K562 (cell line): ENCODE results near the gene CYTH4. TPM values are rescaled to one million over a fixed set of nuclear protein-coding genes. Genes with fewer than 3 reads are reported as not detected.

Experiments
- CBFB ChIP-seq: sonication (generic); formaldehyde crosslinking; IDR thresholded peaks from 2 replicates; pipeline ENCODE4 v1.4.0; 2020; ENCODE audit warnings: mild to moderate bottlenecking, missing genetic modification reagents
- CEBPG ChIP-seq, 3 experiments: fragments of 200-800 bp in 1 of 3; sonication (Bioruptor generic) in 1 of 3; sonication (generic) in 1 of 3; formaldehyde crosslinking in 1 of 3; IDR thresholded peaks in 2 of 3; conservative IDR thresholded peaks in 1 of 3; 2 replicates each; pipeline versions ENCODE4 v1.6.1 to v1.8.0; 2016 to 2022; ENCODE audit warnings: missing compliant biosample characterization in 2 of 3, missing genetic modification characterization in 2 of 3, mild to moderate bottlenecking in 1 of 3, missing genetic modification reagents in 1 of 3
- CHD7 ChIP-seq: fragments of 200-600 bp; sonication (generic); IDR thresholded peaks from one replicate; pipeline ENCODE4 v1.6.1; 2012; ENCODE audit warnings: mild to moderate bottlenecking, low read depth, low read length, inconsistent platforms
- HMG20B ChIP-seq: fragments of 250-450 bp; sonication (Bioruptor Pico); IDR thresholded peaks from 2 replicates; pipeline ENCODE4 v1.5.0; 2021; ENCODE audit warnings: mild to moderate bottlenecking
- MLLT1 ChIP-seq, 2 experiments: fragments of 450-650 bp; IDR thresholded peaks; 2 replicates each; pipeline ENCODE4 v1.6.1; 2016
- NCOA2 ChIP-seq, 2 experiments: fragments of 450-650 bp; IDR thresholded peaks; 2 replicates each; pipeline ENCODE4 v1.6.1; 2018; ENCODE audit warnings: mild to moderate bottlenecking in 2 of 2, moderate library complexity in 1 of 2; ENCODE audit not compliant: partially characterized antibody in 2 of 2
- PCBP2 ChIP-seq: fragments of 200-400 bp; formaldehyde crosslinking; IDR thresholded peaks from 2 replicates; pipeline ENCODE4 v1.6.1; 2018; ENCODE audit warnings: low read length, low read depth, mild to moderate bottlenecking, moderate library complexity; ENCODE audit not compliant: poor library complexity, severe bottlenecking
- SAFB2 ChIP-seq: fragments of 200-400 bp; formaldehyde crosslinking; IDR thresholded peaks from 2 replicates; pipeline ENCODE4 v1.6.1; 2018; ENCODE audit warnings: borderline replicate concordance, low read length, low read depth, moderate library complexity; ENCODE audit not compliant: severe bottlenecking
- SFPQ ChIP-seq: fragments of 200-400 bp; formaldehyde crosslinking; IDR thresholded peaks from 2 replicates; pipeline ENCODE4 v1.6.1; 2017; ENCODE audit warnings: mild to moderate bottlenecking, low read depth, low read length, moderate library complexity
- TRIM24 ChIP-seq, 2 experiments: fragments of 450-650 bp; IDR thresholded peaks; 2 replicates each; pipeline ENCODE4 v1.6.1; 2016
- TRIM28 ChIP-seq: fragments of 450-650 bp; IDR thresholded peaks from 2 replicates; pipeline ENCODE4 v1.6.1; 2017
- ZNF408 ChIP-seq: fragments of 250-450 bp; sonication (Bioruptor Pico); IDR thresholded peaks from 2 replicates; pipeline ENCODE4 v1.4.0; 2020; ENCODE audit warnings: low read depth, mild to moderate bottlenecking, moderate library complexity
- polyA plus RNA-seq, 8 experiments: library from polyadenylated mRNA; depleted of rRNA in 4 of 8; stranded (reverse) in 5 of 8; unstranded in 3 of 8; fragments of >200 nt; fragmentation: Nextera tagmentation in 2 of 8; fragmentation: Illumina TruSeq in 1 of 8; extraction: Ambion mirVana in 2 of 8; extraction: Trizol in 1 of 8; gene quantifications; 2 replicates each; pipeline versions ENCODE4 v1.2.1 to v1.2.3, GENCODE V29; 2011 to 2014; ENCODE audit warnings: inconsistent platforms in 1 of 8, missing spikeins in 1 of 8
- total RNA-seq, 7 experiments: library from RNA; depleted of rRNA in 6 of 7; stranded (reverse); fragments of >200 nt in 6 of 7; fragmentation: Illumina TruSeq in 2 of 7; extraction: Trizol in 2 of 7; gene quantifications; 2 replicates each; pipeline versions ENCODE4 v1.2.1 to v1.2.3, GENCODE V29; 2011 to 2021; ENCODE audit warnings: low replicate concordance in 1 of 7

Gene CYTH4
- total and polyA plus RNA-seq, 9 of the 15 experiments (the other 6 are each of a cell fraction or from before 2014, with no cell fraction given), result 0.03 to 2.0 (median 0.61) TPM; not detected in 1

GRCh38 chr22:37242395-37242918 lies 39.9 kb upstream of the CYTH4 start (continued):
- TF ChIP-seq CHD7 (no peak), MLLT1 (IDR thresholded peaks at IDR 0.05) (no peak), HMG20B (CRISPR knock-in tag) (no peak), TRIM28 (0 out of 2 replicates have a peak, but pooled peaks have one; percentile 24), ZNF408 (CRISPR knock-in tag) (no peak), SFPQ (no peak), CEBPG (CRISPR knock-in tag; IDR thresholded peaks at IDR 0.05) (no peak), CEBPG (tag; conservative IDR thresholded peaks at IDR 0.05 in 1 of 2, IDR thresholded peaks at IDR 0.05 in 1 of 2) (no peak), TRIM24 (IDR thresholded peaks at IDR 0.05) (peak; percentile 72 to 86), NCOA2 (IDR thresholded peaks at IDR 0.05; ENCODE audit: partially characterized antibody in 2 of 2) (no peak), SAFB2 (no peak), CBFB (no peak), PCBP2 (no peak)
